Neuronal stem cell (in vitro differentiated cells): Measurements from ENCODE around the gene PTGR3.

Experiments
- DNase-seq: peaks from one replicate; pipeline ENCODE4 v3.0.0-alpha.2; 2013; ENCODE audit warnings: low spot score
- H2AFZ ChIP-seq: one replicate; pipeline ENCODE4 v1.6.1; 2013; ENCODE audit warnings: mild to moderate bottlenecking, low read length, inconsistent platforms
- H2AK5ac ChIP-seq: 2 replicates; pipeline ENCODE4 v1.6.1; 2013; ENCODE audit warnings: low read depth, mild to moderate bottlenecking, inconsistent platforms, low read length, moderate library complexity, mixed read lengths
- H2BK120ac ChIP-seq: 2 replicates; pipeline ENCODE4 v1.6.1; 2013; ENCODE audit warnings: low read depth, mild to moderate bottlenecking, inconsistent platforms, low read length, moderate library complexity, mixed read lengths
- H2BK12ac ChIP-seq: one replicate; pipeline ENCODE4 v1.6.1; 2013; ENCODE audit warnings: low read length, inconsistent platforms
- H2BK15ac ChIP-seq: 2 replicates; pipeline ENCODE4 v1.6.1; 2013; ENCODE audit warnings: mild to moderate bottlenecking, low read length, inconsistent platforms, mixed read lengths
- H2BK5ac ChIP-seq: one replicate; pipeline ENCODE4 v1.6.1; 2013; ENCODE audit warnings: inconsistent platforms, mild to moderate bottlenecking, low read length, moderate library complexity
- H3K14ac ChIP-seq: one replicate; pipeline ENCODE4 v1.6.1; 2013; ENCODE audit warnings: low read length, inconsistent platforms
- H3K18ac ChIP-seq: 2 replicates; pipeline ENCODE4 v1.6.1; 2013; ENCODE audit warnings: low read length, inconsistent platforms
- H3K23ac ChIP-seq: 2 replicates; pipeline ENCODE4 v1.6.1; 2013; ENCODE audit warnings: low read depth, mild to moderate bottlenecking, mixed read lengths, low read length, inconsistent platforms; ENCODE audit not compliant: poor library complexity
- H3K27ac ChIP-seq: replicated peaks from 3 replicates; pipeline ENCODE4 v1.5.1; 2013; ENCODE audit warnings: low read length, inconsistent platforms
- H3K27me3 ChIP-seq, 3 experiments: 2 replicates each; pipeline ENCODE4 v1.6.1; 2013; ENCODE audit warnings: low read length in 3 of 3, mild to moderate bottlenecking in 2 of 3, inconsistent platforms in 1 of 3, low read depth in 1 of 3, mixed read lengths in 1 of 3, moderate library complexity in 1 of 3; ENCODE audit not compliant: control insufficient read depth in 3 of 3, insufficient read depth in 3 of 3
- H3K36me3 ChIP-seq, 2 donors: replicated peaks in 1 of 2; 2 replicates each; pipeline ENCODE4 v1.6.1; 2013; ENCODE audit warnings: low read length in 2 of 2; ENCODE audit not compliant: control insufficient read depth in 2 of 2, insufficient read depth in 2 of 2
- H3K4ac ChIP-seq: 2 replicates; pipeline ENCODE4 v1.6.1; 2013; ENCODE audit warnings: inconsistent platforms, mild to moderate bottlenecking, low read length, moderate library complexity
- H3K4me1 ChIP-seq, 2 donors: 1 replicate in 1 of 2; 2 replicates in 1 of 2; pipeline ENCODE4 v1.6.1; 2013; ENCODE audit warnings: low read length in 2 of 2, low read depth in 1 of 2; ENCODE audit not compliant: control insufficient read depth in 2 of 2, insufficient read depth in 1 of 2
- H3K4me2 ChIP-seq: one replicate; pipeline ENCODE4 v1.6.1; 2013; ENCODE audit warnings: mild to moderate bottlenecking, low read length, inconsistent platforms; ENCODE audit not compliant: insufficient read depth, poor library complexity, severe bottlenecking
- H3K4me3 ChIP-seq, 2 donors: 2 replicates each; pipeline ENCODE4 v1.5.1; 2013; ENCODE audit warnings: low read length in 2 of 2, mild to moderate bottlenecking in 2 of 2, inconsistent platforms in 1 of 2, moderate library complexity in 1 of 2
- H3K79me1 ChIP-seq: one replicate; pipeline ENCODE4 v1.6.1; 2013; ENCODE audit warnings: low read depth, mild to moderate bottlenecking, inconsistent platforms, low read length, moderate library complexity
- H3K9ac ChIP-seq: one replicate; pipeline ENCODE4 v1.6.1; 2013; ENCODE audit warnings: mild to moderate bottlenecking, low read depth, low read length, inconsistent platforms; ENCODE audit not compliant: poor library complexity
- H3K9me3 ChIP-seq, 2 donors: replicated peaks in 1 of 2; 2 replicates each; pipeline versions ENCODE3 to v1.6.1; 2013; ENCODE audit warnings: low read length in 2 of 2, mild to moderate bottlenecking in 2 of 2, inconsistent platforms in 1 of 2, low read depth in 1 of 2, mixed read lengths in 1 of 2, moderate library complexity in 1 of 2; ENCODE audit not compliant: control insufficient read depth in 2 of 2, insufficient read depth in 1 of 2
- H4K8ac ChIP-seq: one replicate; pipeline ENCODE4 v1.6.1; 2013; ENCODE audit warnings: low read depth, mild to moderate bottlenecking, inconsistent platforms, low read length, moderate library complexity
- H4K91ac ChIP-seq: one replicate; pipeline ENCODE4 v1.6.1; 2013; ENCODE audit warnings: low read length, low read depth, mild to moderate bottlenecking, inconsistent platforms; ENCODE audit not compliant: poor library complexity
- WGBS, 2 donors: extraction: QIAGEN DNeasy Blood & Tissue Kit; methylation state at CpG; one replicate each; pipeline ENCODE4 v1.1.7; 2013; ENCODE audit warnings: missing lambda C conversion rate in 2 of 2, mixed read lengths in 1 of 2; ENCODE audit not compliant: insufficient read length in 2 of 2, insufficient replicate concordance in 1 of 2; ENCODE audit errors: extremely low coverage in 2 of 2; 5-methylcytosine and 5-hydroxymethylcytosine counted together

Gene PTGR3

DNA sequence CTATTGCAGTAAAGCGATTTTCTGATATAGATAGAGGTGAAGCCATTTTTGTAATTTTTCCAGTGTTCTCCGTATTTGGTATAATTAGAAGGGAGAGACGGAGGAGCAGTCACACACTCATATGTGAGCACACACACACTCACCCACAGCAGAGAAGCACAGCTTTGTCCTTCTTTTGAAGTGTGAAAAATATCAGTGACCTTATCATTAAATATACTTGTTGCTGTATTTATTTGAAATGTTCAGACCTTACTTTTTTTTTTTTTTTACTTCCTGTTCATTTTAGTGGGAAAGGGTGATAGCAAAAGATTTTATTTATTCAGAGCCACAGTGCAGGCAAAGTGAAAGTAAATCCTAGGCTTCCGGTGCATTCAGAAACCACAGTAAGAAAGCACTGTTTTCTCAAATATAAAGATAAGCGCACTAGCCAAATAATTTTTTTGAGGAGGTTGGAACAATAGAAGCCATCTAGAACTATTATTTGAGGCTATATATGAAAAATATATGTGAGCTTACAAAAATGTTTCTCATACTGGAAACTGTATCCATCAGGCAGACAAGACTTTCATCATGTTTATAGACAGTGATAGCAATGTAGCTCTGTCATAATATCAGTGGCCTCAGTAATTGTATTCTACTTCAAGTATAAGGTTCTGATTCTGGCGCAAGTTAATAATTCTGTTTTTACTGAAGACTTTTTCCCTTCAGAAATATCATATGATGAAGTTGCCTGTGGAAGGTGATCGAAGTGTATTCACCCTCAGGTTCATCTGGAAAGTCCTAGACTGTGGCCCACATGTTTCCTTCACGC, 38.9 kb upstream of the PTGR3 start:
- Histone ChIP-seq H4K91ac (no peak overlapping the region), H2AK5ac (no peak overlapping the region), H3K27ac (no peak overlapping the region), H3K9ac (no peak overlapping the region), H3K23ac (no peak overlapping the region), H3K4me2 (no peak overlapping the region), H2BK15ac (no peak overlapping the region), H4K8ac (no peak overlapping the region), H3K79me1 (no peaks in the 10 kb centered on the region), H3K4me3 (no peak overlapping the region), H3K18ac (no peak overlapping the region), H3K27me3 (no peaks in the 10 kb centered on the region), H2BK5ac (no peak overlapping the region), H3K14ac (no peak overlapping the region), H2AFZ (no peak overlapping the region), H2BK12ac (no peak overlapping the region), H3K4me1 (no peaks in the 10 kb centered on the region), H3K36me3 (no peaks in the 10 kb centered on the region), H2BK120ac (no peak overlapping the region), H3K9me3 (no peaks in the 10 kb centered on the region), H3K4ac (no peak overlapping the region)
- no CpG with 5 or more reads among the region's 8 CpGs for WGBS, 2 donors
- DNase-seq = no peak

DNA sequence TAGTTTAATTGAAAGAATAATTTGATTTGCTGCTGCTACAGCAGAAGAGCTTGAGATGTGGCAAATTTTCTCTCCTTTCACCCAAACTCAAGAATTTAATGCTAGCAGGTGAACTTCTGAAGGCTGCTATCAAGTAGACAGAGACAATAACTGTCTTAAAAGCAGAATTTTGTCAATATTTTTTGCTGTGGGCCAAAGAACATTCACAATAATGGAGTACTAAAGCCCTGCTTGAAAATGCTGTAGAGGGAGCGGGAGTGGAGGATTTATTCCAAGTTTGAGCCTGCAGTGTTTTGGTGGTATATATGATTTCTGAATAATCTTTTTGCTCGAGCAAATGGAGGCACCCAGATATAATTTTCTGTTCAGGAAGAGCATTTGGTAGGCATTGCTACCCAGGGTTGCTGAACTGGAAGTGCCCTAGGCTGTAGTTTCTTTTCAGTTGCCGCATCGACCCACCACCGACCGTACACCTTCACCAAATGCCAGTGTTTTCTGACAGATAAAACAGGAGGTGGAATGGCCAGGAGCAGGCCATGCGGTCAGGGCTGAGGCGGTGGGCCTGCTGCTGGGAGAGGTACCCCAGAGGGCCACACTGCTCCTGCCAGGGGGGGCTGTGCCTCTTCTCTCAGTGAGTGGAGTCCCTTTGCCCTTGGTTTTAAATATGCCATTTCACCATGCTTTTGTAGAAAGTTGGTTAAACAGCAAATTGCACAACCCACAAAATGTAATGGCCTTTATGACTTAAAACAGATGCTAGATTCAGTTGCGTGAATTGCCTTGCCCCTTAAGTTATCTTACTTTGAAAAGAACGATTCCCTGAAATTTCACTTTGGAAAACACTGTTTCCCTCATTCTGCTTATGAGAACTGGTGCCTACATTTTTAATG, 38.0 kb upstream of the PTGR3 start:
- no CpG with 5 or more reads among the region's 10 CpGs for WGBS, 2 donors
- Histone ChIP-seq H3K14ac (no peak overlapping the region), H3K4me1 (no peaks in the 10 kb centered on the region), H3K23ac (no peak overlapping the region), H4K91ac (no peak overlapping the region), H4K8ac (no peak overlapping the region), H3K18ac (no peak overlapping the region), H3K79me1 (no peaks in the 10 kb centered on the region), H3K9ac (no peak overlapping the region), H2BK5ac (no peak overlapping the region), H3K4me2 (no peak overlapping the region), H3K4me3 (no peak overlapping the region), H2BK12ac (no peak overlapping the region), H3K4ac (no peak overlapping the region), H3K36me3 (no peaks in the 10 kb centered on the region), H3K27me3 (no peaks in the 10 kb centered on the region), H2AK5ac (no peak overlapping the region), H2AFZ (no peak overlapping the region), H2BK120ac (no peak overlapping the region), H3K9me3 (no peaks in the 10 kb centered on the region), H3K27ac (no peak overlapping the region), H2BK15ac (no peak overlapping the region)
- no peak for DNase-seq

DNA sequence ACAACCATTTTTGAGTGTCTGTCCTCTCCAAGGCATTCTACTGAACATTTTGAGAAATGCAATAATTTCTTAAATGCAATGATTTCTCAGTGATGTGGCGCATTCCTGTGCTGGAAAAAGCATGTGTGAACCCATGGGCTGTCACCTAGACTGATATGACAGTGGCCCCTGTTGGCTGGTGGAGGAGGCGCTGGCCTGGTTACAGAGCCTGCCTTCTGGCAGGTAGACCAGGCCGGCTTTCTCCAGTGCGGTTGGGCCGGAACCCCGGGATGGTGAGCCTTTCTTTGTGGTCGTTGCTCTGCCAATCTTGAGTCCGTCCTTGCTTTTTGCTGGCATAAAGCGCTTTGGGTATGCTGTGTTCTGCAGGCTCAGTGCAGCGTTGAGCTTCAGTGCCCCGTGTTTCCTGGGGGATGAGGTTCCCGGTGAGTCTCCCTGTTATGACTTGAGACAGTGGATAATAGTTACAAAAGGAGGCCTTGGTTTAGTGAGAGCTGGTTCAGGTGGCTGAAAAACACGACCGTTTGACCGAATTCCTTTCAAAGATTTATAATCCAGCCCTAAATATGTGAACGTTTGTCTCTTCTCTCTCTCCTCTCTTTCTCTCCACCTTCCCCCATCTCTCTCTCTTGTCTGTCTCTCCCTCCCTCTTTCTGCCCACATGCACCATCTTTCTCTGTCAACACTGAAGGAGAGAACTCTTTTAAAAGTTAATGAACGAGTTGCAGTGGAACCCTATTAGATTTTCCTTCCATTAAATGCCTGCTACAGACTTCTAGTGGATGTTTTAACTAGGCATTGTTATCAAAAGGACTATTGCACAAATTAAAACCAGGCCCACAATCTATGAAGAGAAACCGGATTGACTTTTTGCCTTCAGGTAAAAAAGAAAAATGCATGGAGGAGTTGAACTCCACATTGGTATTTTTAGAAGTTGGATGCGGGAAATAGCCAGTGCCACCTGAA, 35.7 kb upstream of the PTGR3 start:
- DNase-seq = no peak
- Histone ChIP-seq H3K9me3 (peaks cover 0 to 3% of the 10 kb centered on the region in 2 donors), H3K4me3 (no peak overlapping the region), H4K91ac (no peak overlapping the region), H3K36me3 (no peaks in the 10 kb centered on the region), H3K18ac (no peak overlapping the region), H2BK12ac (no peak overlapping the region), H3K79me1 (no peaks in the 10 kb centered on the region), H3K14ac (no peak overlapping the region), H3K9ac (no peak overlapping the region), H2BK5ac (no peak overlapping the region), H4K8ac (no peak overlapping the region), H2BK15ac (no peak overlapping the region), H3K4ac (no peak overlapping the region), H2AK5ac (no peak overlapping the region), H3K27ac (no peak overlapping the region), H3K27me3 (no peaks in the 10 kb centered on the region), H3K23ac (no peak overlapping the region), H2BK120ac (no peak overlapping the region), H3K4me2 (no peak overlapping the region), H3K4me1 (no peaks in the 10 kb centered on the region), H2AFZ (no peak overlapping the region)
- WGBS, 2 donors = no CpG with 5 or more reads among the region's 19 CpGs
